ENCODE results near the gene MYH6. TPM values are rescaled to one million over a fixed set of nuclear protein-coding genes. Genes with fewer than 3 reads are reported as not detected.

The MYH6 gene
- total and polyA plus RNA-seq, 2 of the 13 experiments (the other 11 are each of a cell fraction or from before 2014, with no cell fraction given): 0.01 TPM; not detected in 1

GRCh38 chr14:23442721-23443356 is 34.8 kb upstream of the MYH6 start:
- Histone ChIP-seq H3K9me3 (ENCODE audit: low read length) (no peaks in the 10 kb centered on the region), H3K9ac (ENCODE audit: insufficient read depth, low read depth, low read length) (no peak overlapping the region), H2AFZ (ENCODE audit: low read length) (no peak overlapping the region), H3K4me1 (ENCODE audit: insufficient read depth, low read length) (peaks cover 15% of the 10 kb centered on the region), H3K27ac (ENCODE audit: extremely low read length, insufficient read depth, low read length) (no peak overlapping the region), H3K4me3 (replicated peaks in 1 of 3; ENCODE audit: insufficient read depth in 1 of 3, low read depth in 2 of 3, low read length in 3 of 3) (no peak overlapping the region), H3K36me3 (replicated peaks in 1 of 2; ENCODE audit: control insufficient read depth in 1 of 2, insufficient read depth in 2 of 2, low read length in 2 of 2) (no peaks in the 10 kb centered on the region), H3K79me2 (ENCODE audit: insufficient read depth, low read length) (no peaks in the 10 kb centered on the region), H3K27me3 (ENCODE audit: control insufficient read depth in 1 of 2, insufficient read depth in 2 of 2, low read length in 2 of 2) (peaks cover 15 to 61% of the 10 kb centered on the region in 2 experiments), H4K20me1 (ENCODE audit: insufficient read depth, low read length) (no peaks in the 10 kb centered on the region), H3K4me2 (ENCODE audit: low read depth, low read length) (no peak overlapping the region)
- DNase-seq (ENCODE audit: low spot score) (no peak), FAIRE-seq (no peak), ATAC-seq (no peak)
- in situ Hi-C loops (cut with HindIII; ENCODE audit: extremely low pct_ligation_motif_present, low pct_unique_long_range_greater_than_20kb): no loop called here
- BruUV-seq (replicated peaks): no TSS peak
- POLR2A ChIA-PET: interaction anchor here (0.6 kb wide), 1 partner anchor 27 kb away, joined by 3 read pairs; the partner anchor contains the start of gene NGDN
- no peak for TF ChIP-seq ZNF780A (CRISPR knock-in tag; IDR thresholded peaks at IDR 0.05)
- peak; percentile 85; the same call in 1 of the 2 replicates for TF ChIP-seq IKZF1 (IDR thresholded peaks at IDR 0.05)
- TF ChIP-seq ZNF282 (IDR thresholded peaks at IDR 0.05; ENCODE audit: partially characterized antibody): no peak
- peak; percentile 11; the same call in 1 of the 2 replicates for TF ChIP-seq SALL1 (CRISPR knock-in tag; IDR thresholded peaks at IDR 0.05)
- peak; percentile 7; the same call in 1 of the 2 replicates for TF ChIP-seq FOXP1 (IDR thresholded peaks at IDR 0.05)
- no peak for TF ChIP-seq FOXP1 (CRISPR knock-in tag; IDR thresholded peaks at IDR 0.05)
- 0 out of 2 replicates have a peak, but pooled peaks have one; percentile 34 for TF ChIP-seq ZKSCAN5 (CRISPR knock-in tag; IDR thresholded peaks at IDR 0.05)
- CTCF ChIA-PET (ENCODE audit: low intra/inter-chr PET ratio, low total read pairs): no interaction called here
- intact Hi-C loops (cut with micrococcal nuclease; ENCODE audit: unreplicated experiment): no loop called here
- WGBS (ENCODE audit: low lambda C conversion rate): 31% methylated on average over 9 of the region's 9 CpGs

- CTCF ChIA-PET (ENCODE audit: low intra/inter-chr PET ratio, low total read pairs): no interaction called here
- no peak overlapping the region for H2AFZ ChIP-seq (ENCODE audit: low read length)
- no peak overlapping the region for H3K9ac ChIP-seq (ENCODE audit: insufficient read depth, low read depth, low read length)
- TF ChIP-seq HDAC2 (CRISPR knock-in tag; IDR thresholded peaks at IDR 0.05) (no peak), TBX3 (IDR thresholded peaks at IDR 0.05; ENCODE audit: borderline replicate concordance) (0 out of 2 replicates have a peak, but pooled peaks have one; percentile 8), ZNF720 (CRISPR knock-in tag; IDR thresholded peaks at IDR 0.05) (no peak), ZNF430 (CRISPR knock-in tag; IDR thresholded peaks at IDR 0.05) (no peak)
- H3K4me1 ChIP-seq (ENCODE audit: insufficient read depth, low read length): peaks cover 27% of the 10 kb centered on the region
- POLR2A ChIA-PET: no interaction called here
- no peaks in the 10 kb centered on the region for H3K9me3 ChIP-seq (ENCODE audit: low read length)
- ATAC-seq: no peak
- H3K27ac ChIP-seq (ENCODE audit: extremely low read length, insufficient read depth, low read length): no peak overlapping the region
- in situ Hi-C loops (cut with HindIII; ENCODE audit: extremely low pct_ligation_motif_present, low pct_unique_long_range_greater_than_20kb) (no loop called here), intact Hi-C loops (cut with micrococcal nuclease; ENCODE audit: unreplicated experiment) (no loop called here)
- 5% methylated on average over 1 of the region's 1 CpG for WGBS (ENCODE audit: low lambda C conversion rate)
- DNase-seq (ENCODE audit: low spot score): no peak
- no peaks in the 10 kb centered on the region for H3K36me3 ChIP-seq (replicated peaks in 1 of 2; ENCODE audit: control insufficient read depth in 1 of 2, insufficient read depth in 2 of 2, low read length in 2 of 2)
- peaks cover 15 to 75% of the 10 kb centered on the region in 2 experiments for H3K27me3 ChIP-seq (ENCODE audit: control insufficient read depth in 1 of 2, insufficient read depth in 2 of 2, low read length in 2 of 2)
- no peak overlapping the region for H3K4me2 ChIP-seq (ENCODE audit: low read depth, low read length)
- no peaks in the 10 kb centered on the region for H3K79me2 ChIP-seq (ENCODE audit: insufficient read depth, low read length)
- no peak overlapping the region for H3K4me3 ChIP-seq (replicated peaks in 1 of 3; ENCODE audit: insufficient read depth in 1 of 3, low read depth in 2 of 3, low read length in 3 of 3)
- no peak for FAIRE-seq
- no peaks in the 10 kb centered on the region for H4K20me1 ChIP-seq (ENCODE audit: insufficient read depth, low read length)
- BruUV-seq (replicated peaks): no TSS peak
Measured at GRCh38 chr14:23441076-23441475, 33.0 kb upstream of the MYH6 start.
